ENCODE measurements around the gene EFNA1. TPM values are rescaled to one million over a fixed set of nuclear protein-coding genes. Genes with fewer than 3 reads are reported as not detected.
A peak's percentile ranks its signal among the peaks of the same experiment; 100 is the strongest.

Gene EFNA1
- total RNA-seq, 1 experiment from 2014 or later = 6.5 TPM

GRCh38 chr1:155125946-155126555, 1.6 kb upstream of the EFNA1 start (continued):
- TF ChIP-seq NR3C1 (CRISPR knock-in tag; conservative IDR thresholded peaks at IDR 0.05; ENCODE audit: low read depth) = 0 out of 2 replicates have a peak, but pooled peaks have one; percentile 81
- no peak for TF ChIP-seq ZNF416 (CRISPR knock-in tag; IDR thresholded peaks at IDR 0.05)
- TF ChIP-seq ETV6 (CRISPR knock-in tag; IDR thresholded peaks at IDR 0.05) = peak; percentile 68; the same call in 1 of the 2 replicates
- TF ChIP-seq GRHL2 (CRISPR knock-in tag; IDR thresholded peaks at IDR 0.05; ENCODE audit: insufficient replicate concordance, severe bottlenecking) = no peak
- peak; percentile 90 for TF ChIP-seq PRDM15 (CRISPR knock-in tag; IDR thresholded peaks at IDR 0.05)
- no peak for TF ChIP-seq ZNF512 (CRISPR knock-in tag; IDR thresholded peaks at IDR 0.05; ENCODE audit: borderline replicate concordance)
- peak; percentile 90 for TF ChIP-seq TP53 (CRISPR knock-in tag; IDR thresholded peaks at IDR 0.05)
- no peak for TF ChIP-seq ESRRA (CRISPR knock-in tag; IDR thresholded peaks at IDR 0.05; ENCODE audit: borderline replicate concordance)
- TF ChIP-seq ZNF281 (CRISPR knock-in tag; IDR thresholded peaks at IDR 0.05) = no peak
- TF ChIP-seq HMGXB4 (CRISPR knock-in tag; IDR thresholded peaks at IDR 0.05) = peak; percentile 63; the same call in 1 of the 2 replicates
- TF ChIP-seq EMX1 (CRISPR knock-in tag; IDR thresholded peaks at IDR 0.05) = no peak
- TF ChIP-seq FOXP1 (CRISPR knock-in tag; IDR thresholded peaks at IDR 0.05; ENCODE audit: borderline replicate concordance) = peak; percentile 85
- TF ChIP-seq RORB (CRISPR knock-in tag; IDR thresholded peaks at IDR 0.05) = no peak
- peak; percentile 84; the same call in 1 of the 2 replicates for TF ChIP-seq ELF4 (CRISPR knock-in tag; IDR thresholded peaks at IDR 0.05; ENCODE audit: low read depth)
- TF ChIP-seq NFATC4 (CRISPR knock-in tag; IDR thresholded peaks at IDR 0.05) = no peak
- TF ChIP-seq JUN (CRISPR knock-in tag; IDR thresholded peaks at IDR 0.05) = peak; percentile 49; the same call in 1 of the 2 replicates
- 0 out of 2 replicates have a peak, but pooled peaks have one; percentile 30 for TF ChIP-seq AFF4 (CRISPR knock-in tag; IDR thresholded peaks at IDR 0.05; ENCODE audit: borderline replicate concordance)
- TF ChIP-seq CDX4 (CRISPR knock-in tag; IDR thresholded peaks at IDR 0.05; ENCODE audit: borderline replicate concordance) = no peak
- no peak for TF ChIP-seq GTF2I (CRISPR knock-in tag; conservative IDR thresholded peaks at IDR 0.05)
- TF ChIP-seq USF1 (CRISPR knock-in tag; IDR thresholded peaks at IDR 0.05) = peak; percentile 73; the same call in 1 of the 2 replicates
- no peak for TF ChIP-seq PREB (CRISPR knock-in tag; IDR thresholded peaks at IDR 0.05; ENCODE audit: borderline replicate concordance)
- TF ChIP-seq ZNF317 (CRISPR knock-in tag; IDR thresholded peaks at IDR 0.05; ENCODE audit: borderline replicate concordance, low read depth) = 0 out of 2 replicates have a peak, but pooled peaks have one; percentile 36

Data from WTC11 (cell line).